Lower leg skin (tissue), 4 donors: ENCODE data around the gene TNNI2. TPM values are rescaled to one million over a fixed set of nuclear protein-coding genes. Genes with fewer than 3 reads are reported as not detected.

Experiments
- DNase-seq, 2 donors: peaks; one replicate each; pipeline ENCODE4 v3.0.0-alpha.2; 2019; ENCODE audit warnings: low spot score in 2 of 2
- H3K4me3 ChIP-seq: fragments of 200-600 bp; sonication (generic); 2 replicates; pipeline ENCODE4 v1.5.1; 2017; ENCODE audit warnings: mild to moderate bottlenecking, low read depth; ENCODE audit not compliant: poor library complexity, severe bottlenecking
- POLR2A ChIP-seq, 2 donors: fragments of 450-650 bp; IDR thresholded peaks; one replicate each; pipeline ENCODE4 v1.6.1; 2016 to 2017; ENCODE audit warnings: antibody characterized with exemption in 2 of 2, mild to moderate bottlenecking in 1 of 2, moderate library complexity in 1 of 2
- WGBS, 2 donors: methylation state at CpG; one replicate each; pipeline ENCODE4 v1.1.5; 2018; 5-methylcytosine and 5-hydroxymethylcytosine counted together
- intact Hi-C: fragments of 100-400 bp; cut with DNase I; formaldehyde crosslinking; loops from one replicate; pipeline ENCODE4 v1.15.0; 2023; ENCODE audit warnings: low total_unique reads
- total RNA-seq, 4 donors: library from RNA; depleted of rRNA; stranded (reverse); fragments of >200 nt; gene quantifications; one replicate each; pipeline ENCODE4 v1.1.0, GENCODE V29; 2016
- TF ChIP-seq, protein P1 (sequence below), 3 donors: fragments of 450-650 bp; IDR thresholded peaks; one replicate each; pipeline ENCODE4 v1.5.1; 2016; ENCODE audit warnings: antibody characterized with exemption in 3 of 3, mild to moderate bottlenecking in 3 of 3, moderate library complexity in 2 of 3

The TNNI2 gene
- total RNA-seq, 4 donors from 2014 or later: 10.7 to 17.7 (median 15.8) TPM

DNA sequence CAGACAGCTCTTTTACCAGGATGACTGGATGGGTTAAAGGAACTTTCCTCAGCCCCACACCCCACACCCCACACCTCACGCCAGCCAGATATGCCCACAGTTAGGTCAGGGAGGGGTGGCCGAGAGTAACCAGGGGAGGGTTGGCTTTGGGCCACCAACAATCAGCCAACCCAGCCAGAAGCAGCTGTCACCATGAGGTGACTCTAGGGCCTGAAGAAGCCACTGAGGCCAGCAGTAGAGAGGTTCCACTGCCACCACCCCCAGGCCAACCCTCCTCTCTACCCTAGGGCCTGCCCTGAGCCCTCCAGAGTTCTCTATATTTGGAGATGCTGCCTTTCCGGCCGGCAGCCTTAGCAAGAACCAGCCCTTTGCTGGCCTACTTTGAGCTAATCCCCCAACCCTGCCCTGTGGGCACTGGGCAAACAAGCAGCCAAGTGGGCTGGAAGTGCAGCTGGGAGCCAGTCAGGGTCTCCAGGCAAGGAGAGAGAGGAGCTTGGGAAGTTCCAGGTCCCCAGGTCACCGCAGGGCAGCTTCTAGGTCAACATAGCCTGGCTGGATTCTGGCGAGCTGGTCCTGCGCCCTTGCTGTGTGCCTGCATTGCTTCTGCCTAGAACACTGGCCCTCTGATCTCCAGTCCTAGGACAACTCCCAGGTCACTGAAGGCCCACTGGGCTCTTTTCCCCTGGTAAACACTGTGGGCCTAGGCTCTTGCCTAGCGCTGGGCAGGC lies 16.0 kb upstream of the TNNI2 start:
- DNase-seq: no peak
- intact Hi-C loops: no loop called here
- no peak overlapping the region for H3K4me3 ChIP-seq
- 63 to 75% methylated on average over 7 to 8 of the region's 8 CpGs for WGBS, 2 donors
- TF ChIP-seq, protein P1, sequence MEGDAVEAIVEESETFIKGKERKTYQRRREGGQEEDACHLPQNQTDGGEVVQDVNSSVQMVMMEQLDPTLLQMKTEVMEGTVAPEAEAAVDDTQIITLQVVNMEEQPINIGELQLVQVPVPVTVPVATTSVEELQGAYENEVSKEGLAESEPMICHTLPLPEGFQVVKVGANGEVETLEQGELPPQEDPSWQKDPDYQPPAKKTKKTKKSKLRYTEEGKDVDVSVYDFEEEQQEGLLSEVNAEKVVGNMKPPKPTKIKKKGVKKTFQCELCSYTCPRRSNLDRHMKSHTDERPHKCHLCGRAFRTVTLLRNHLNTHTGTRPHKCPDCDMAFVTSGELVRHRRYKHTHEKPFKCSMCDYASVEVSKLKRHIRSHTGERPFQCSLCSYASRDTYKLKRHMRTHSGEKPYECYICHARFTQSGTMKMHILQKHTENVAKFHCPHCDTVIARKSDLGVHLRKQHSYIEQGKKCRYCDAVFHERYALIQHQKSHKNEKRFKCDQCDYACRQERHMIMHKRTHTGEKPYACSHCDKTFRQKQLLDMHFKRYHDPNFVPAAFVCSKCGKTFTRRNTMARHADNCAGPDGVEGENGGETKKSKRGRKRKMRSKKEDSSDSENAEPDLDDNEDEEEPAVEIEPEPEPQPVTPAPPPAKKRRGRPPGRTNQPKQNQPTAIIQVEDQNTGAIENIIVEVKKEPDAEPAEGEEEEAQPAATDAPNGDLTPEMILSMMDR (IDR thresholded peaks at IDR 0.05): no peak
- no peak for TF ChIP-seq POLR2A (IDR thresholded peaks at IDR 0.05)

DNA sequence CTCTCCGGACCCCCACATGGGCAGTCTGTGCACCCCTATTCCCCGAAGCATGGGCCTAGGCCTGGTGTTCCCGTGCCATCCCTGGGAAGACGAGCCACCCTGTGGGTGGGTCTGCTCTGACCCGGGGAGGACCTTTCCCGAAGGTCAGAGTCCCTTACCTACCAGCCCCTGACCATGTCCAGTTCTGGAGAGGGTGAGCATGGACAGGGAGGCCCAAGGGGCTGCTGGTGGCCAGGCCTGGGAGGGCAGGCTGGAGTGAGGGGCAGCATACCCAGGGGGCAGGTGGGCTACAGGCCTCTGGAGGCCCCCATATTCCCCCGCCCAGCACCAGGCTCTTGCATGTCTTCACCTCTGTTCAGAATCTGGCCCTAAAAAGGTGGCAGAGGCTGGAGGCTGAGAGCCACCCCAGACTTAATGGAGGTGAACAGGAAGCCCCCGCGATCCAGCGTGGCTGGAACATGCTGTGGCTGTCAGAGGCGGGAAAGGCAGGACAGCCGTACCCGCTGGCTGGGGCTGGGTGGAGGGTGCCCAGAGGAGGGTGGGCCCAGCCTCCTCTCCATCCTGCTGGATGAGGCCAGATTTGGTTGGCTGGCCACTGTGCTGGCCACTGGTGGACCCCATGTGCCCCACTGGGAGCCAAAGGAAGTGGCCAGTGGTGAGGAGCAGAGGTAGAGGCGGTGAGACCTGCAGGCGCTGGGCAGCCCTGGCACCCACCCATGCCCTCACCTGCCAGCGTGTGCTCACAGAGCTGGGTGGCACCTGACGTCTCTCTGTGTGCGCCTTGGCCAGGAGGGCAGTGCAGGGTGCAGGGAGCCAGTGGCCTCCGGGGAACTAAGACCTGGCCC lies 15.2 kb upstream of the TNNI2 start:
- intact Hi-C loops: no loop called here
- no peak overlapping the region for H3K4me3 ChIP-seq
- TF ChIP-seq, protein P1 (IDR thresholded peaks at IDR 0.05): no peak
- 68 to 83% methylated on average over 13 to 19 of the region's 19 CpGs for WGBS, 2 donors
- no peak for DNase-seq

DNA sequence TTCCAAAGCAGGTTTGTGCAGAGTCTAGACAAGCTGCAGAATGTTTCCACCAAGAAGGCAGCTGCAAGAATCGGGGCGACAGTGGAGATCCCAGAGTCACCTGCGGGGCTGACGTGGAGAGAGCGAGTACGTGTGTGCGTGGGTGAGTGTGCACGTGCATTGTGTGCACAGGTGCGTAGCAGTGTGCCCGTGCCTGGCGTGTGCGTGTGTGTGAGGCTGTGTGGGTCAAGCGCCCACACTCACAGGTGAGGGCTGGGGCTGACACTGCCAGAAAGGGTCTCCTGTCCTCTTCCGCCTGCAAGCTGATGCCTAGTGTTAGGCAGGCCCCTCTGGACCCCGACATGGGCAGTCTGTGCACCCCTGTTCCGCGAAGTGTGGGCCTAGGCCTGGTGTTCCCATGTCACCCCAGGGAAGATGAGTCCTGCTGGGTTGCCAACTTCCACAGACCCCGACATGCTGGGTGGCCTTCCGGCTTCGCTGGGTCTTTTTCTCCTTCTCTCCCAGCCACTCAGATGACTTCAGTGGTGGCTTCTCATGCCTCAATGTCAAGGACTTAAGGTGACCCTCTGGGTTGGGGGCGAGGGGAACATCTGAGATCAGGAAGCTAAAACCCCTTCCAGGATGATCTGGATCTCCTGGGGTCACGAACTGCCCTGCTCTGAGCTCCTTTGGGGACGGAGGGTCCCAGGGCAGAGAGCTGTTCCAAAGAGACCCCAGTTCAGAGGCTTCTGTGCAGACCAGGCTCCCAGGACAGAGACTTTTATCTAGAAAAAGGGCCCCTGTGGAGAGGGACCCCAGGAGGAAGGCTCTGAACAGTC lies 14.4 kb upstream of the TNNI2 start:
- 75 to 80% methylated on average over 23 of the region's 23 CpGs for WGBS, 2 donors
- intact Hi-C loops: no loop called here
- H3K4me3 ChIP-seq: no peak overlapping the region
- DNase-seq: peak in 1 of 2 donors; percentile 70
- no peak for TF ChIP-seq POLR2A (IDR thresholded peaks at IDR 0.05)
- TF ChIP-seq, protein P1 (IDR thresholded peaks at IDR 0.05): no peak

DNA sequence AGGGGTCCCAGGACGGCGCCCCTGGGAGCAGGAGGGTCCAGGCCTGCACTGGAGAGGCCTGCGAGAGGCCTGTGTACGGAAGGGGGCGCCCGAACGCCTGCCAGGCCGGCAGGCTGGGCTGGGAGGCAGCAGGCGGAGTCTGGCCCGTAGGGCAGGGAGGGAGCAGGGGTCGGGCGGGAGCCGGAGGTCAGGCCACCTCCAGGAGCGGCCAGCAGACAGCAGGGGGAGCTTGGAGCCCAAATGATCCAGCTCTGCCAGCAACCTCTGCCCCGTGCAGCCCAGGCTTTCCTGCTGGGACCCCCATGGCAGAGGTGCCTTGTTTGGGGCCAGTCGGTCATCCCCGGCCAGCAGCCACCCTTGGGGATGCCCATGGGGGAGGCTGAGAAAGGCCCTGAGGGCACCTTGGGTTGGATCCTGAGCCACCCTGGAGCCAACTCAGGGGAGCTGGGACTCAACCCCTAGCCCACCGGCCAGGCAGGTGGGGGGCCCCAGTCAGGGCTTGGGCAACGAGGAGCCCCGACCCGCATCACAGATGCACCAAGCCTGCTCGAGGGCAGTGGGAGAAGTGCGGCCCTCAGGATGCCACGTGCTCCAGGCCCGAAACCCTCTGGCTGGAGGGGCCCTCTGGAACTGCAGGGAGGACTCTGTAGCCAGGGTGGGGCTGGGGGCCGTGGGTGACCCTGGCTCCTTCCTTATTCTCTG lies 13.6 kb upstream of the TNNI2 start:
- TF ChIP-seq, protein P1 (IDR thresholded peaks at IDR 0.05): no peak
- TF ChIP-seq POLR2A (IDR thresholded peaks at IDR 0.05): no peak
- intact Hi-C loops: no loop called here
- DNase-seq: peak in 1 of 2 donors; percentile 88
- H3K4me3 ChIP-seq: no peak overlapping the region
- 44 to 52% methylated on average over 16 to 23 of the region's 26 CpGs for WGBS, 2 donors

DNA sequence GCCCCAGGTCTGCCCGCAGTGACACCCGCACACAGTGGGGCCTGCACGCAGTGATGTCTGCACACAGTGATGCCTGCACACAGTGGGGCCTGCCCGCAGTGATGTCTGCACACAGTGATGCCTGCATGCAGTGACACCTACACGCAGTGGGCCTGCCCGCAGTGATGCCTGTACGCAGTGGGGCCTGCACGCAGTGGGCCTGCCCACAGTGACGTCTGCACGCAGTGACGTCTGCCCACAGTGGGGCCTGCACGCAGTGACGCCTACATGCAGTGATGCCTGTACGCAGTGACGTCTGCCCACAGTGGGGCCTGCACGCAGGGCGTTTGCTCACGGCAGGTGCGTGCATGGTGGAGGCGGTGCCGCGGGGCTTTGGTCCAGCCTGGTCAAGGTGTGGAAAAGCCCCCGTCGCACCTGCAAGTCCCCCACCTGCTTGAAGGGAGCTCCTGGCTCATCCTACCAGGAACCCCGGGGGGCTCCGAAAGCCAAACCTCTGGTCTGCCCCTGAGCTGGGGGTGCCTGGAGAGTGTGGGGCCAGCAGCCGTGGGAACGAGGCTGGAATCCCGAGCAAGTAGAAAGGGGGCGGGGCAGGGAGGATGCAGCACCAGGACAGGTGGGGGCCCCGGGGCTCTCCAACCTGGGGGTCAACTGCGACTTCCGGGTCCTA lies 12.9 kb upstream of the TNNI2 start:
- TF ChIP-seq, protein P1 (IDR thresholded peaks at IDR 0.05): no peak
- TF ChIP-seq POLR2A (IDR thresholded peaks at IDR 0.05): no peak
- H3K4me3 ChIP-seq: no peak overlapping the region
- WGBS, 2 donors: 90 to 92% methylated on average over 25 of the region's 33 CpGs
- peak in 1 of 2 donors; percentile 79 for DNase-seq
- intact Hi-C loops: no loop called here
